Neural cell (in vitro differentiated cells): ENCODE measurements around the gene GTF2F2. TPM values are rescaled to one million over a fixed set of nuclear protein-coding genes. Genes with fewer than 3 reads are reported as not detected.

Source experiments
- H2AFZ ChIP-seq: fragments of 200-600, 300-800 bp; sonication (generic), shearing (Covaris generic); 2 replicates; pipeline ENCODE4 v1.6.0; 2014; ENCODE audit warnings: low read depth, mild to moderate bottlenecking, antibody characterized with exemption, low read length, moderate library complexity
- H3F3A ChIP-seq: fragments of 200-600 bp; shearing (Covaris generic); 2 replicates; pipeline ENCODE4 v1.6.1; 2016; ENCODE audit warnings: mild to moderate bottlenecking, moderate library complexity, mixed read lengths, antibody characterized with exemption, low read length; ENCODE audit not compliant: insufficient read depth, poor library complexity, severe bottlenecking
- H3K27ac ChIP-seq: fragments of 200-600, 300-800 bp; sonication (generic), shearing (Covaris generic); 2 replicates; pipeline ENCODE4 v1.5.1; 2014; ENCODE audit warnings: mild to moderate bottlenecking, low read length, moderate library complexity
- H3K27me3 ChIP-seq: fragments of 300-800, 200-600 bp; sonication (generic), shearing (Covaris generic); 2 replicates; pipeline ENCODE4 v1.6.0; 2014; ENCODE audit warnings: mild to moderate bottlenecking, low read depth, low read length, moderate library complexity; ENCODE audit not compliant: insufficient read depth
- H3K36me3 ChIP-seq: fragments of 300-800, 200-600 bp; sonication (generic), shearing (Covaris generic); 2 replicates; pipeline ENCODE4 v1.5.1; 2014; ENCODE audit warnings: mild to moderate bottlenecking, antibody characterized with exemption, low read length, moderate library complexity; ENCODE audit not compliant: insufficient read depth
- H3K4me2 ChIP-seq: fragments of 300-800, 200-600 bp; sonication (generic), shearing (Covaris generic); 2 replicates; pipeline ENCODE4 v1.6.0; 2014; ENCODE audit warnings: mild to moderate bottlenecking, low read length
- H3K4me3 ChIP-seq: fragments of 300-800, 200-600 bp; sonication (generic), shearing (Covaris generic); 2 replicates; pipeline ENCODE4 v1.5.1; 2014; ENCODE audit warnings: mild to moderate bottlenecking, low read length, moderate library complexity
- H3K79me2 ChIP-seq: fragments of 200-600 bp; shearing (Covaris generic); replicated peaks from 2 replicates; pipeline ENCODE4 v1.6.0; 2014; ENCODE audit warnings: mild to moderate bottlenecking, low read length, moderate library complexity; ENCODE audit not compliant: insufficient read depth
- H3K9ac ChIP-seq: fragments of 300-800, 200-600 bp; sonication (generic), shearing (Covaris generic); 2 replicates; pipeline ENCODE4 v1.6.1; 2016; ENCODE audit warnings: mild to moderate bottlenecking, low read length, mixed read lengths
- H3K9me2 ChIP-seq: fragments of 200-600 bp; shearing (Covaris generic); 2 replicates; pipeline ENCODE4 v1.6.1; 2016; ENCODE audit warnings: mild to moderate bottlenecking, low read length, mixed read lengths; ENCODE audit not compliant: insufficient read depth
- H3K9me3 ChIP-seq: fragments of 200-600, 300-800 bp; sonication (generic), shearing (Covaris generic); 2 replicates; pipeline ENCODE4 v1.6.1; 2016; ENCODE audit warnings: mild to moderate bottlenecking, mixed run types, low read length, moderate library complexity, mixed read lengths
- H4K20me1 ChIP-seq: fragments of 200-600 bp; shearing (Covaris generic); 2 replicates; pipeline ENCODE4 v1.6.1; 2016; ENCODE audit warnings: mild to moderate bottlenecking, mixed run types; ENCODE audit not compliant: insufficient read depth
- CTCF ChIP-seq: fragments of 450-650 bp; IDR thresholded peaks from 2 replicates; pipeline ENCODE4 v1.5.1; 2014; ENCODE audit warnings: antibody characterized with exemption, mild to moderate bottlenecking, moderate library complexity; ENCODE audit not compliant: poor library complexity, severe bottlenecking
- EP300 ChIP-seq: fragments of 450-650 bp; conservative IDR thresholded peaks from 2 replicates; pipeline ENCODE4 v1.6.1; 2014; ENCODE audit warnings: antibody characterized with exemption, mild to moderate bottlenecking, moderate library complexity; ENCODE audit not compliant: poor library complexity, severe bottlenecking
- EZH2 ChIP-seq: fragments of 200-600, 300-800 bp; shearing (Covaris generic), sonication (generic); IDR thresholded peaks from 2 replicates; pipeline ENCODE4 v1.6.1; 2014; ENCODE audit warnings: antibody characterized with exemption, low read length, borderline replicate concordance, mild to moderate bottlenecking; ENCODE audit not compliant: insufficient read depth, poor library complexity, severe bottlenecking
- MXI1 ChIP-seq: fragments of 450-650 bp; conservative IDR thresholded peaks from 2 replicates; pipeline ENCODE4 v1.6.1; 2014; ENCODE audit warnings: antibody characterized with exemption, mild to moderate bottlenecking; ENCODE audit not compliant: poor library complexity, severe bottlenecking
- POLR2AphosphoS5 ChIP-seq: IDR thresholded peaks from 2 replicates; pipeline ENCODE4 v1.6.1; 2012
- REST ChIP-seq: IDR thresholded peaks from 2 replicates; pipeline ENCODE4 v1.6.1; 2012; ENCODE audit warnings: borderline replicate concordance
- SMC3 ChIP-seq: fragments of 450-650 bp; conservative IDR thresholded peaks from 2 replicates; pipeline ENCODE4 v1.6.1; 2014; ENCODE audit warnings: antibody characterized with exemption, mild to moderate bottlenecking, moderate library complexity; ENCODE audit not compliant: poor library complexity
- polyA plus RNA-seq: library from polyadenylated mRNA; depleted of rRNA; stranded (reverse); fragments of >200 nt; gene quantifications from 2 replicates; pipeline ENCODE4 v1.2.3, GENCODE V29; 2014

GTF2F2 gene
- polyA plus RNA-seq, 1 donor from 2014 or later = 29.6 TPM

- no peak overlapping the region for H3K9ac ChIP-seq
- no peaks in the 10 kb centered on the region for H3K9me2 ChIP-seq
- peaks cover 6% of the 10 kb centered on the region for H3K36me3 ChIP-seq
- H3F3A ChIP-seq = no peaks in the 10 kb centered on the region
- no peaks in the 10 kb centered on the region for H3K9me3 ChIP-seq
- H2AFZ ChIP-seq = no peak overlapping the region
- H3K4me3 ChIP-seq = no peak overlapping the region
- H3K27me3 ChIP-seq = no peaks in the 10 kb centered on the region
- TF ChIP-seq EP300 = no peak
- no peak for TF ChIP-seq POLR2AphosphoS5
- H4K20me1 ChIP-seq = no peaks in the 10 kb centered on the region
- H3K79me2 ChIP-seq = peaks cover 3% of the 10 kb centered on the region
- H3K27ac ChIP-seq = no peak overlapping the region
- no peak overlapping the region for H3K4me2 ChIP-seq
These were observed 18.0 kb downstream of the GTF2F2 start for GRCh38 chr13:45138282-45138681.

DNA sequence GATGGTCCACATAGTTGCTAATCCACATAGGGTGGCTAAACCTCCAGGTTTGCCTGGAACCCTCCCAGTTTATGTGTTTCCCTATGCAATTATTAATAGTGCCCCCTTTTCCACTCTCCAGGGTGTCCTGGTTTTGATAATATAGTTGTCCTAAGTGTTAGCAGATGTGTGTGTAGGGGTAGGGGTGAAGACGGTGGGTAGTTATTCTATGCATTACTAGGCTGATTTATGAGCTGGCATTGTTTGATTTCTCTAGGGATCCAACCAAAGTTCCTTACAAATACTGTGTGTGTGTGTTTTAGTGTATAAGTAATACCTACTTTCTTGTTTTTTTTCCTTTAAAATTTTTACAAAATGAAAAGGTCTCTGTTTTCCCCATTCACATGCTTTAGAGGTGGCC lies 21.1 kb downstream of the GTF2F2 start:
- Histone ChIP-seq H3K27me3 (no peaks in the 10 kb centered on the region), H3K4me2 (no peak overlapping the region), H3K9ac (no peak overlapping the region), H3K9me2 (no peaks in the 10 kb centered on the region), H3K36me3 (peaks cover 6% of the 10 kb centered on the region), H4K20me1 (no peaks in the 10 kb centered on the region), H3K79me2 (no peaks in the 10 kb centered on the region), H3F3A (no peaks in the 10 kb centered on the region), H2AFZ (no peak overlapping the region), H3K4me3 (no peak overlapping the region), H3K27ac (no peak overlapping the region), H3K9me3 (no peaks in the 10 kb centered on the region)
- TF ChIP-seq EZH2 (no peak), REST (no peak), CTCF (no peak), EP300 (no peak), POLR2AphosphoS5 (no peak), MXI1 (no peak), SMC3 (no peak)
